Loucy (cell line): ENCODE measurements around the gene BRIP1.

Experiments
- H2AFZ ChIP-seq: fragments of 200-600 bp; sonication (generic); 2 replicates; pipeline ENCODE4 v1.6.0; 2016; ENCODE audit warnings: antibody characterized with exemption, mild to moderate bottlenecking, low read length, moderate library complexity
- H3F3A ChIP-seq: fragments of 200-600 bp; 2 replicates; pipeline ENCODE4 v1.6.0; 2016; ENCODE audit warnings: antibody characterized with exemption, low read depth, mild to moderate bottlenecking
- H3K27me3 ChIP-seq: fragments of 200-600 bp; sonication (generic); 2 replicates; pipeline ENCODE4 v1.6.1; 2014; ENCODE audit warnings: low read length, mild to moderate bottlenecking; ENCODE audit not compliant: insufficient read depth, poor library complexity, severe bottlenecking
- H3K36me3 ChIP-seq: fragments of 200-600 bp; sonication (generic); 2 replicates; pipeline ENCODE4 v1.6.1; 2016; ENCODE audit warnings: low read length; ENCODE audit not compliant: insufficient read depth
- H3K4me1 ChIP-seq: fragments of 200-600 bp; sonication (generic); 2 replicates; pipeline ENCODE4 v1.5.1; 2014; ENCODE audit warnings: low read length, mild to moderate bottlenecking; ENCODE audit not compliant: insufficient read depth, poor library complexity, severe bottlenecking
- H3K4me2 ChIP-seq: fragments of 200-600 bp; sonication (generic); 2 replicates; pipeline ENCODE4 v1.6.0; 2014; ENCODE audit warnings: antibody characterized with exemption, low read length, low read depth, mild to moderate bottlenecking; ENCODE audit not compliant: poor library complexity, severe bottlenecking
- H3K4me3 ChIP-seq: fragments of 200-600 bp; sonication (generic); 2 replicates; pipeline ENCODE4 v1.5.1; 2014; ENCODE audit warnings: low read length, mild to moderate bottlenecking, mixed read lengths; ENCODE audit not compliant: poor library complexity, severe bottlenecking
- H3K79me2 ChIP-seq: fragments of 200-600 bp; sonication (generic); 2 replicates; pipeline ENCODE4 v1.6.1; 2014; ENCODE audit warnings: low read length; ENCODE audit not compliant: insufficient read depth
- H3K9ac ChIP-seq: fragments of 200-600 bp; sonication (generic); 2 replicates; pipeline ENCODE4 v1.6.0; 2014; ENCODE audit warnings: mild to moderate bottlenecking, low read depth, low read length, moderate library complexity; ENCODE audit not compliant: poor library complexity, severe bottlenecking
- H3K9me2 ChIP-seq: fragments of 200-600 bp; sonication (generic); replicated peaks from 2 replicates; pipeline ENCODE4 v1.6.1; 2016; ENCODE audit warnings: low read depth, low read length, mixed read lengths
- H3K9me3 ChIP-seq: fragments of 200-600 bp; sonication (generic); 2 replicates; pipeline ENCODE4 v1.6.1; 2014; ENCODE audit warnings: mild to moderate bottlenecking, antibody characterized with exemption, low read length, low read depth; ENCODE audit not compliant: insufficient read depth
- H4K20me1 ChIP-seq: fragments of 200-600 bp; sonication (generic); 2 replicates; pipeline ENCODE4 v1.6.0; 2014; ENCODE audit warnings: antibody characterized with exemption, low read length, mild to moderate bottlenecking; ENCODE audit not compliant: insufficient read depth, poor library complexity, severe bottlenecking
- CTCF ChIP-seq: fragments of 200-600 bp; sonication (generic); conservative IDR thresholded peaks from 2 replicates; pipeline ENCODE4 v1.5.1; 2014; ENCODE audit warnings: mild to moderate bottlenecking, antibody characterized with exemption, low read length
- EZH2phosphoT487 ChIP-seq: fragments of 200-600 bp; IDR thresholded peaks from 2 replicates; pipeline ENCODE4 v1.6.1; 2018; ENCODE audit warnings: antibody characterized with exemption, mild to moderate bottlenecking, moderate library complexity, borderline replicate concordance

BRIP1 gene

GRCh38 chr17:61847659-61848058 is 15.7 kb downstream of the BRIP1 start:
- H3K9me3 ChIP-seq = no peaks in the 10 kb centered on the region

GRCh38 chr17:61846761-61847375 is 16.5 kb downstream of the BRIP1 start:
- H3K4me3 ChIP-seq = no peak overlapping the region
- no peak overlapping the region for H3K9ac ChIP-seq
- H3F3A ChIP-seq = no peaks in the 10 kb centered on the region
- H3K9me2 ChIP-seq = no peaks in the 10 kb centered on the region
- H3K36me3 ChIP-seq = peaks cover 53% of the 10 kb centered on the region
- no peaks in the 10 kb centered on the region; the same call in 1 of the 2 replicates for H3K79me2 ChIP-seq
- H2AFZ ChIP-seq = no peak overlapping the region
- H3K4me2 ChIP-seq = no peak overlapping the region
- no peaks in the 10 kb centered on the region for H3K9me3 ChIP-seq
- no peaks in the 10 kb centered on the region for H3K27me3 ChIP-seq
- no peaks in the 10 kb centered on the region for H3K4me1 ChIP-seq
- TF ChIP-seq EZH2phosphoT487 (no peak), CTCF (no peak)
- H4K20me1 ChIP-seq = no peaks in the 10 kb centered on the region

More at GRCh38 chr17:61847659-61848058, 15.7 kb downstream of the BRIP1 start:
- no peak overlapping the region for H3K4me3 ChIP-seq
- peaks cover 50% of the 10 kb centered on the region for H3K36me3 ChIP-seq
- H4K20me1 ChIP-seq = no peaks in the 10 kb centered on the region
- H3K79me2 ChIP-seq = peaks cover 3% of the 10 kb centered on the region; the same call in 1 of the 2 replicates
- no peak overlapping the region for H2AFZ ChIP-seq
- H3K4me2 ChIP-seq = no peak overlapping the region
- H3K4me1 ChIP-seq = no peaks in the 10 kb centered on the region
- no peak overlapping the region for H3K9ac ChIP-seq
- no peaks in the 10 kb centered on the region for H3K9me2 ChIP-seq
- TF ChIP-seq CTCF (no peak), EZH2phosphoT487 (no peak)
- no peaks in the 10 kb centered on the region for H3K27me3 ChIP-seq
- H3F3A ChIP-seq = no peaks in the 10 kb centered on the region

- no peaks in the 10 kb centered on the region for H3F3A ChIP-seq
- no peaks in the 10 kb centered on the region for H4K20me1 ChIP-seq
- H3K4me2 ChIP-seq = no peak overlapping the region
- no peak overlapping the region for H3K4me3 ChIP-seq
- H3K79me2 ChIP-seq = no peaks in the 10 kb centered on the region; the same call in 1 of the 2 replicates
- H3K9ac ChIP-seq = no peak overlapping the region
- no peak for TF ChIP-seq EZH2phosphoT487
- TF ChIP-seq CTCF = no peak
- no peaks in the 10 kb centered on the region for H3K27me3 ChIP-seq
- no peaks in the 10 kb centered on the region for H3K4me1 ChIP-seq
- no peaks in the 10 kb centered on the region for H3K9me2 ChIP-seq
- H3K9me3 ChIP-seq = no peaks in the 10 kb centered on the region
- no peak overlapping the region for H2AFZ ChIP-seq
- H3K36me3 ChIP-seq = peaks cover 60% of the 10 kb centered on the region
Observed at GRCh38 chr17:61846088-61846487, 17.2 kb downstream of the BRIP1 start.
